GM21825 (cell line): ENCODE data around the gene NOX5.
"Not testable (repeated sequence)": the region's sequence is repeated elsewhere in the genome, so short reads cannot be mapped to it uniquely, and the experiment has no call there.

ENCODE experiments used
- ATAC-seq: cut with Tn5 transposase; IDR thresholded peaks from one replicate; pipeline ENCODE4 v1.9.1; 2021; ENCODE audit warnings: mild to moderate bottlenecking, moderate library complexity; ENCODE audit not compliant: unreplicated experiment

The NOX5 gene

DNA sequence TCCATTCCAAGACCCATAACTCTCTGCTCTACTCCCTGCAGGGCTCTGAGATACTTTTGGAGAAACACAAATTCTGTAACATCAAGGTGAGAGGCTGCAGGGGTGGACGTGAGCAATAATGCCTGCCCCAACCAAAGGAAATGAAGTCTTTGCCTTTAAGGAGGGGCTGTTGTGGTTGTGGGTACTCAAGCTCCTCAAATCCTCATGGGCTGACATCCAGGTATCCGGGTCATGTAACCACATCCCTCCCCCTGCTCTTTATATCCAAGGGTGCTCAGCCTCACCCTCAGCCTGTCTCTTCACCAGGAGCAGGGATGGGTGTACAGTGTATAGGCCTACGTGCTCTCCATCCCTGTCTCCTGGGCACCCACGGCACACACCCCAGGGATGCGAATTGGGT, 32.3 kb downstream of the NOX5 start:
- ATAC-seq: no peak

DNA sequence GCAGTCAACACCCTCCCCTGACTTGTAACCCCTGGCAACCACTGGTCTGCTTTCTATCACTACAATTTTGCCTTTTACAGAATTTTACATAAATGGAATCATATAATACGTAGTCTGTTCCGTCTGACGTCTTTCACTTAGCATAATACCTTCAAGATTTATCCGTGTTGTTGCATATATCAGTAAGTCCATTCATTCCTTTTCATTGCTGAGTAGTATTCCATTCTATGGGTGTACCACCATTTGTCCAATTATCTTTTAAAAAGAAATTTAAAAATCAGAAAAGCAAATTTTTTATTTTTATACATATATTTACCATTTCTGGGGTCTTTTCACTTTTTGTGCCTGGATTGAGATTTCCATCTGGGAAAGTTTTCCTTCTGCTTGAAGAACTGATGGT, 35.5 kb downstream of the NOX5 start:
- ATAC-seq: no peak

DNA sequence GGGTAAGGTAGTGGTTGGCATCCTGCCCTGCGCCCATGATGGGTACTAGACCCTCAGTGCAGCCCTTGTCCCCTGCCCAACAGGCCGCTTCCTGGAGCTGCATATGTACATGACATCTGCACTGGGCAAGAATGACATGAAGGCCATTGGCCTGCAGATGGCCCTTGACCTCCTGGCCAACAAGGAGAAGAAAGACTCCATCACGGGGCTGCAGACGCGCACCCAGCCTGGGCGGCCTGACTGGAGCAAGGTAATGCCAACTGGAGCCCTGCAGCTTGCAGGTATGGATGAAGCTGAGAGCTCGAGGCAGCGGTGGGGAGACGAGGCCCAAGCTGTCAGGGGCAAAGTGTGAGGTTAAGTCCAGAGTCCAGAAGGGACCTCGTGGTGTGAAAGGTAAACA, 40.8 kb downstream of the NOX5 start:
- ATAC-seq: no peak

DNA sequence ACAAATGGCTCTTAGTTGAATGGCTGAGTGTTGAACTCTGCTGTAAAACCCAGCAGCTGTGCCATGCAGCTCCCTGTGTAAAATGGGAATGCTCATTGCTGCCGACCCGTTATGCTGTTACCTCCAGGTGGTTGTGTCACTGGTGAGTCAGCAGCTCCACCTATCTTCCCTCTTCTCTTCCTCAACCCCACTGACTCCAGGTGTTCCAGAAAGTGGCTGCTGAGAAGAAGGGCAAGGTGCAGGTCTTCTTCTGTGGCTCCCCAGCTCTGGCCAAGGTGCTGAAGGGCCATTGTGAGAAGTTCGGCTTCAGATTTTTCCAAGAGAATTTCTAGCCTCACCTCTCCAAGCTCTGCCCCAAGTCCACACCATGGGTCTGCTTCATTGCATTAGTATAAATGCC, 41.9 kb downstream of the NOX5 start:
- ATAC-seq: no peak

- no peak for ATAC-seq
Observed at GRCh38 chr15:69058830-69059556, 44.5 kb downstream of the NOX5 start.

DNA sequence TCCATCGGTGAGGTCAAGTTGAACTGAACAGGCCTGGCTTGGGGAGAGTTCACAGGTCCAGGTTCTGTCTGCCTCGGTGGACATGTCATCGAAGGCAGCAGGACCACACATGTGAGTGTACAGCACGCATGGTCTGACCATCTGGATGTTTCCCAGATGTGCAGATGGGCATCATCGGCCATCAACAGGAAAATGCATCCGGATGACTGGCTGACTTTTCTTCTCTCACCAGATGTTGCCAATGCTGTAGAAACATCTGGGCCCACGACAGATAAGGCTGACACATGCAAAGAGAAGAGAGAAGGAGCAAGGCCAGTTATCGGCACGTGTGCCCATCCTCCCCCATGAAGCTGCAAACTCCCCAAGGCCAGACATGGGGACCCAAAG, 45.1 kb downstream of the NOX5 start:
- no peak for ATAC-seq

GRCh38 chr15:69060041-69060481, 45.6 kb downstream of the NOX5 start:
- ATAC-seq: no peak

GRCh38 chr15:69060744-69061143, 46.2 kb downstream of the NOX5 start:
- no peak for ATAC-seq

- ATAC-seq: no peak
Observed at GRCh38 chr15:69061414-69061842, 46.9 kb downstream of the NOX5 start.

DNA sequence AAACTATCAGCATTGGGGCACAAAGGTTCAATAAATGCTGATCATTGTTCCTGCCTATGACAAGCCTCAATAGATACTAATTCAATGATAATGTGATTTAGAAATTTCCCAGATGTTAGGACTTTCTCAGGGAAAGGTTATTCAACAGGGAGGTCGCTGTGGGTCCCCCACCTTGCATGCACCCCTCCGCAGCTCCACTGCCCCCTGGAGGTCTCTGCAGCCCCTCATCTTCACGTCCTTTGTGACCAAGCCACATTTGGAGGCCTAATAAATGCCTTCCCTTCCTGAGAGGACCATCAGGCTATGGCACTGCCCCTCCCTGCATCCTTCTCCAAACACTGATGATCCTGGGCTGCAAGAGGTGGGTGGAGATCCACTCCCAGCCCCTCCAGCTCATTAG, 50.2 kb downstream of the NOX5 start:
- no peak for ATAC-seq

DNA sequence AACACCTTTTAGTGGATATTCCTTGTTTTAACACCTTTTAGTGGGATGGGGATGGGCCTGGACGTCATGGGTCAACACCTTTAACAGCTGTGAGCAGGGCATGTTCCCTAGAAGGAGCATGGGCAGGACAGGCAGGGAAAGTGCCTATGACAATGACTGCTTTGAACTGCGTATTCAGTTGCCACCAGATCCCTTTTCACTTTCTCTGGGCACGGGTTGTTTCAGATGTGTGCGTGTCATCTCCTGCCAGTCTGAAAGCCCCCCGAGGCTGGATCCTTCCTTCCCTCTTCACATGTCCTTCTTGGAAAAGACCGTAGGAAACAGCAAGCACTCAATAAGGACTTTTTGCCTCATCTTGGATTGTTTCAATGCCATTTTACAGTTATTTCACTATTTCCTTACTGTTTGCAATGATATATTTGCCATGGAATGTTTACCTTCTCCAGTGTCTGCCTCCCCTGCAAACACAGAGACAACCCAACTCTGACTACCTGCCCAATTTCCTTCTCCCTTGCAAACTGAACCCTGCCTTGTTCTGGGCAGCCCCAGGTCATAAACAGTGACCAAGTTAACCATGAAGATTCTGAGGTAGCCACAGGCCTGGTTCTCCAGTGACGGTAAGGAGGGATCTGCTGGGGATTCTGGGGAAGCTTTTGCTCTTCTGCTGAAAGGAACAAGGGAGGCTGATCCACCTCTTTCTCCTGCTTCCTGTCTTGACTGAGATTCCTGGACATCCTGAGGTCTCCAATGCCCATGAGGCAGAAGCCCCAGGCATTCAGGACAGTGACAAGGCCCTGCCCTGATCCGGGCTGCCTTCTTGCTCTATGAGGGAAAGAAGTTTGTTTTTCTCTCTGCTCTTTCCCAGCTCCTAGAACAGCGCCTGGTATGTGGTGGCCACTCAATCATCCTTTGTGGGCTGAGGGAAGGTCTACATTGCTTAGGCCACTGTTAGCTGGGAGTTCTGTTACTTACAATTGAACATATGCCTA, 51.8 kb downstream of the NOX5 start:
- no peak for ATAC-seq

- ATAC-seq: no peak
Observed at GRCh38 chr15:69067296-69067695, 52.8 kb downstream of the NOX5 start.

DNA sequence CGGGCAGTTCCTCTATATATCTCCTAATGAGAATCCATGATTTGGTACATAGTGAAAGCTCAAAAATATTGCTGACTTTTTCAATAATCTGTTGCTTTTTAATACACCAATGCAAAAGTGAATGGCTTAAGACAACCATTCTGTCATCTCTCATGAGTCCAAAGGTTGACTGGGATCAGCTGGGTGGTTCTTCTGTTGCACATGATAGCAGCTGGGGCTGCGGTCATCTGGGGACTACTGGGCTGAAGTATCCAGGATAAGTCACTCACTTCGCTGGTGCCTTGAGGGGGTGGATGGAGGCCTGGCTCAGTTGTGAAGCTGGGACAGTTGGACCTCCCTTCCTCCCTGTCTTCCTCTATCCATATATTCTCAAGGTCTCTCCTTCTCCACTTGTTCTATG, 53.7 kb downstream of the NOX5 start:
- no peak for ATAC-seq

GRCh38 chr15:69069290-69069689, 54.8 kb downstream of the NOX5 start:
- ATAC-seq: not testable (repeated sequence)

DNA sequence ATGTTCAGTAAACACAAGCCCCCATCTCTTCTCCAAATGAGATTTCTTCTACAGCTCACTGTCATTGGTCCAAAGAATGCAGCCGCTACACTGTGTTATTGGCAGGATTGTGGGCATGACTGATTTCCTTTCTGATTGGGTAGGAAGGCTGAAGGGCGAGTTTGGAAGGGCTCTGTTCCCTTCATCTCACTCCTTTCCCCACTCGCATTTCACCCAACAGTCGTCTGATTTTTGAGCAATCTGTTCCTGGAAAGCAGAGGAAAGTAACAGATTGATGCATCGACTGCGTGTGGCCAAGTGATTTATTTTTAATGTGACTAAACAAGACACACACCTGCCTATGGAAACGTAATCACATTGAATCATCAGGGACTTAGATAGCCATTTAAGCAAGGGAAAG, 55.5 kb downstream of the NOX5 start:
- no peak for ATAC-seq

GRCh38 chr15:69070396-69070795, 55.9 kb downstream of the NOX5 start:
- no peak for ATAC-seq

GRCh38 chr15:69071260-69071659, 56.8 kb downstream of the NOX5 start:
- no peak for ATAC-seq

- no peak for ATAC-seq
Observed at GRCh38 chr15:69072906-69073305, 58.4 kb downstream of the NOX5 start.

DNA sequence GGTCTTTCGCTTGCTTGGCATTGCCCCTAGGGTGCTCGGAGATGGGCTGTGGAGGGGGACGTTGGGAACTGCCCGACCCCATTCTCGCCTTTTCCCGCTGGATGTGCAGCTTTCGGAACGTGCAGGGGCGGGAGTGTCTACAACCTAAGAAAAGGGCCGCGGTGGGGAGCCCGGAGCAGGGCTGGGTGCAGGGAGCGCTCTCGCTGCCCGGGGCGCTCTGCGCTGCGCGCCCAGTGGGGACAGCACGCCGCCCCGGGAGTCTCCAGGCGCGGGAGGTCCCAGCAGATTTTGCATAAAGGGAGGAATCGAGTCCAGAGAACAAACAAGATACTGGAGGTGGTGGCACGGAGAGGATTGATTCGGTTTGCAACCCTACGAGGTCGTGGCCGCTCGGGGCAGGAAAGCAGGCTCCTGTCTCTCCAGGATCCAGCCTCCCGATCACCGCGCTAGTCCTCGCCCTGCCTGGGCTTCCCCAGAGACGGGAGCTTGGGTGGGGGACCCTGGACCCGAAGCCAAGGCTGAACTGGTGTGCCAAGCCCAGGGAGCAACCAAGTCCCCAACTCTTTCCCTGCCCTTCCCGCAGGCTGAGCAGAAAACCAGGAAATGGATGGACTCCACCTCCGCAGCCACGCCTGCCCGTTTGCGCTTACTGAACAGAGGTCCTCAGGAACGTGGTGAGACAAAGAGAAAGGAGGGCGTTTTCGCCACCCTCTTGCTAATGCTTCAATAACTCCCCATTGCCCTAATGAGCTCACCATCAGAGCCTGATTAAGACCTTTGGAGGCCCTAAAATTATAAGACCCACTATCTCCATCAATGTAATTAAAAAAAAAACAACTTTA, 59.7 kb downstream of the NOX5 start:
- ATAC-seq: no peak

GRCh38 chr15:69074843-69075224, 60.3 kb downstream of the NOX5 start:
- ATAC-seq: no peak

GRCh38 chr15:69075440-69075839, 60.9 kb downstream of the NOX5 start:
- no peak for ATAC-seq
